ENCODE measurements around the gene ACSBG1.

Gene ACSBG1

DNA sequence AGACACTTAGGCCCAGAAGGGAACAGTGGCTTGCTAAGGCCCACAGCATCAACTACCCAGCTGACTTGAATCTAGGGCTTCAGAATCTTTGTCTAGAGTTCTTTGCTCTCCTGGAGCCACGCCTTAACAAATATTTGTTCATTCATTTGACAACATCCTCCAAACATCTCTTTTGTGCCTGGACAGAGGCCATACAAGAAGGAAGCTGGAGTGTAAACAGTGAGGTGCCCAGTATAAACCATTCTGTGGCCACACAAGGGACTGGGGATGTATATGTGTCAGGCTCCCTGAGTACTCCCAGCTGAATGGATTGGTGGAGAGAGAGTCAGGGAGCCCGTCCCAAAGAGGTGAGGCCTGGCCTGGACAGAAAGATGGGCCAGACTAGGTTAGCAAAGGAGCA, 106.5 kb downstream of the ACSBG1 start:
- in situ Hi-C loops (cut with HindIII; ENCODE audit: low sequenced_read_pairs): no loop called here
- DNase-seq (ENCODE audit: low read depth, low spot score): no peak
- TF ChIP-seq, protein P1, sequence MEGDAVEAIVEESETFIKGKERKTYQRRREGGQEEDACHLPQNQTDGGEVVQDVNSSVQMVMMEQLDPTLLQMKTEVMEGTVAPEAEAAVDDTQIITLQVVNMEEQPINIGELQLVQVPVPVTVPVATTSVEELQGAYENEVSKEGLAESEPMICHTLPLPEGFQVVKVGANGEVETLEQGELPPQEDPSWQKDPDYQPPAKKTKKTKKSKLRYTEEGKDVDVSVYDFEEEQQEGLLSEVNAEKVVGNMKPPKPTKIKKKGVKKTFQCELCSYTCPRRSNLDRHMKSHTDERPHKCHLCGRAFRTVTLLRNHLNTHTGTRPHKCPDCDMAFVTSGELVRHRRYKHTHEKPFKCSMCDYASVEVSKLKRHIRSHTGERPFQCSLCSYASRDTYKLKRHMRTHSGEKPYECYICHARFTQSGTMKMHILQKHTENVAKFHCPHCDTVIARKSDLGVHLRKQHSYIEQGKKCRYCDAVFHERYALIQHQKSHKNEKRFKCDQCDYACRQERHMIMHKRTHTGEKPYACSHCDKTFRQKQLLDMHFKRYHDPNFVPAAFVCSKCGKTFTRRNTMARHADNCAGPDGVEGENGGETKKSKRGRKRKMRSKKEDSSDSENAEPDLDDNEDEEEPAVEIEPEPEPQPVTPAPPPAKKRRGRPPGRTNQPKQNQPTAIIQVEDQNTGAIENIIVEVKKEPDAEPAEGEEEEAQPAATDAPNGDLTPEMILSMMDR (IDR thresholded peaks at IDR 0.05; ENCODE audit: low read depth, low read length): no peak
- H3K4me3 ChIP-seq (ENCODE audit: low read depth, low read length): no peak overlapping the region

GRCh38 chr15:78125267-78125666, 109.1 kb downstream of the ACSBG1 start:
- no peak overlapping the region for H3K4me3 ChIP-seq (ENCODE audit: low read depth, low read length)
- DNase-seq (ENCODE audit: low read depth, low spot score): no peak
- TF ChIP-seq, protein P1 (IDR thresholded peaks at IDR 0.05; ENCODE audit: low read depth, low read length): no peak
- in situ Hi-C loops (cut with HindIII; ENCODE audit: low sequenced_read_pairs): no loop called here

DNA sequence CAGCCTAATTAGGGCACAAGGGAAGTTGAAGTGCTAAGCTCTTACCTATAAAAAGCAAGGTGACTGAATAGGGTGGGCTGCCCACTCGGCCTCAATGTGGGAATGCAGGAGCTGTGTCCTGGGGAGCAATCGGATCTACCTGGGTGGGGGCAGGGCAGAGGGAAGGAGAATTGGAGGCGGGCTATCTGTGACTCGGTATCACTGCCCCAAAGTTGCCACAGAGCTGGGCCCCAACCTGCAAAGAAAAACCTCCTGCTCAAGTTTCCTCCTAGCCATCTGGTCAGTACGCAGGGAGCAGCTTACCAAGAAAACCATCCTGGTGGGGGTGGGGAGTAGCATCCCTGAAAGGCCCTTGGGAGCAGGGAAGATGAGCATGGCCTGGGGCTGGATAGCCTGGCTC, 113.8 kb downstream of the ACSBG1 start:
- TF ChIP-seq, protein P1 (IDR thresholded peaks at IDR 0.05; ENCODE audit: low read depth, low read length): no peak
- in situ Hi-C loops (cut with HindIII; ENCODE audit: low sequenced_read_pairs): no loop called here
- no peak overlapping the region for H3K4me3 ChIP-seq (ENCODE audit: low read depth, low read length)
- DNase-seq (ENCODE audit: low read depth, low spot score): no peak
